EL (cell line): ENCODE results near the gene MMP15.
"Not testable (repeated sequence)": the region's sequence is repeated elsewhere in the genome, so short reads cannot be mapped to it uniquely, and the experiment has no call there.

Source experiments
- DNase-seq: peaks from one replicate; pipeline ENCODE4 v3.0.0-alpha.2; 2016

The MMP15 gene

GRCh38 chr16:58051821-58052603, 26.5 kb downstream of the MMP15 start:
- no peak for DNase-seq

GRCh38 chr16:58053682-58054005, 28.1 kb downstream of the MMP15 start:
- no peak for DNase-seq

GRCh38 chr16:58054289-58054688, 28.7 kb downstream of the MMP15 start:
- no peak for DNase-seq

GRCh38 chr16:58056580-58056979, 31.0 kb downstream of the MMP15 start:
- no peak for DNase-seq

GRCh38 chr16:58057121-58057520, 31.6 kb downstream of the MMP15 start:
- no peak for DNase-seq

- no peak for DNase-seq
Measured at GRCh38 chr16:58057784-58058183, 32.2 kb downstream of the MMP15 start.

GRCh38 chr16:58062821-58063220, 37.3 kb downstream of the MMP15 start:
- no peak for DNase-seq

GRCh38 chr16:58063377-58064076, 38.0 kb downstream of the MMP15 start:
- DNase-seq, result no peak

GRCh38 chr16:58070585-58070984, 45.0 kb downstream of the MMP15 start:
- DNase-seq, result no peak

GRCh38 chr16:58072134-58072533, 46.6 kb downstream of the MMP15 start:
- not testable (repeated sequence) for DNase-seq

GRCh38 chr16:58073086-58073485, 47.5 kb downstream of the MMP15 start:
- DNase-seq, result not testable (repeated sequence)

- no peak for DNase-seq
Measured at GRCh38 chr16:58074657-58075056, 49.1 kb downstream of the MMP15 start.

GRCh38 chr16:58076514-58076913, 51.0 kb downstream of the MMP15 start:
- no peak for DNase-seq

- no peak for DNase-seq
Measured at GRCh38 chr16:58077796-58078195, 52.2 kb downstream of the MMP15 start.

GRCh38 chr16:58080657-58081056, 55.1 kb downstream of the MMP15 start:
- DNase-seq, result peak; percentile 27

GRCh38 chr16:58082381-58082780, 56.8 kb downstream of the MMP15 start:
- DNase-seq, result no peak

GRCh38 chr16:58084635-58085034, 59.1 kb downstream of the MMP15 start:
- no peak for DNase-seq

GRCh38 chr16:58085171-58085570, 59.6 kb downstream of the MMP15 start:
- no peak for DNase-seq

GRCh38 chr16:58085584-58086251, 60.2 kb downstream of the MMP15 start:
- DNase-seq, result no peak

GRCh38 chr16:58086381-58087208, 61.0 kb downstream of the MMP15 start:
- no peak for DNase-seq

GRCh38 chr16:58087209-58087913, 61.8 kb downstream of the MMP15 start:
- DNase-seq, result no peak

GRCh38 chr16:58088091-58088490, 62.5 kb downstream of the MMP15 start:
- no peak for DNase-seq
